Measurements from ENCODE around the gene DOCK4.
"Not testable (repeated sequence)": the region's sequence is repeated elsewhere in the genome, so short reads cannot be mapped to it uniquely, and the experiment has no call there.

Gene DOCK4

GRCh38 chr7:111937163-111937562 is 269.0 kb downstream of the DOCK4 start:
- DNase-seq: no peak

GRCh38 chr7:111933609-111934008 is 272.6 kb downstream of the DOCK4 start:
- DNase-seq: no peak

GRCh38 chr7:111931958-111932357 is 274.2 kb downstream of the DOCK4 start:
- DNase-seq: no peak

GRCh38 chr7:111931016-111931517 is 275.1 kb downstream of the DOCK4 start:
- no peak for DNase-seq

GRCh38 chr7:111929264-111929663 is 276.9 kb downstream of the DOCK4 start:
- no peak for DNase-seq

GRCh38 chr7:111927353-111928019 is 278.7 kb downstream of the DOCK4 start:
- no peak for DNase-seq

- no peak for DNase-seq
Measured at GRCh38 chr7:111920329-111920728, 285.9 kb downstream of the DOCK4 start.

- no peak for DNase-seq
Measured at GRCh38 chr7:111919631-111920179, 286.5 kb downstream of the DOCK4 start.

GRCh38 chr7:111919164-111919563 is 287.0 kb downstream of the DOCK4 start:
- no peak for DNase-seq

- DNase-seq: no peak
Measured at GRCh38 chr7:111918461-111918860, 287.7 kb downstream of the DOCK4 start.

GRCh38 chr7:111917404-111917803 is 288.8 kb downstream of the DOCK4 start:
- not testable (repeated sequence) for DNase-seq

- no peak for DNase-seq
Measured at GRCh38 chr7:111914291-111914690, 291.9 kb downstream of the DOCK4 start.

GRCh38 chr7:111911166-111911961 is 294.8 kb downstream of the DOCK4 start:
- no peak for DNase-seq

GRCh38 chr7:111910656-111911055 is 295.5 kb downstream of the DOCK4 start:
- no peak for DNase-seq

GRCh38 chr7:111908673-111909072 is 297.5 kb downstream of the DOCK4 start:
- DNase-seq: not testable (repeated sequence)

GRCh38 chr7:111903797-111904196 is 302.4 kb downstream of the DOCK4 start:
- no peak for DNase-seq

GRCh38 chr7:111903016-111903415 is 303.2 kb downstream of the DOCK4 start:
- no peak for DNase-seq

GRCh38 chr7:111900283-111900682 is 305.9 kb downstream of the DOCK4 start:
- no peak for DNase-seq

GRCh38 chr7:111895049-111895448 is 311.1 kb downstream of the DOCK4 start:
- DNase-seq: no peak

GRCh38 chr7:111894518-111894917 is 311.7 kb downstream of the DOCK4 start:
- DNase-seq: no peak

- DNase-seq: no peak
Measured at GRCh38 chr7:111893190-111893589, 313.0 kb downstream of the DOCK4 start.

GRCh38 chr7:111892588-111892987 is 313.6 kb downstream of the DOCK4 start:
- DNase-seq: no peak

GRCh38 chr7:111887734-111888133 is 318.5 kb downstream of the DOCK4 start:
- no peak for DNase-seq

- no peak for DNase-seq
Measured at GRCh38 chr7:111886233-111886632, 320.0 kb downstream of the DOCK4 start.

Data from NCI-H2171 (cell line).